ENCODE measurements around the gene DUSP15.

- TF ChIP-seq POLR2A (IDR thresholded peaks at IDR 0.05) = no peak
- TF ChIP-seq CTCF (IDR thresholded peaks at IDR 0.05) = no peak
These were observed 36.7 kb upstream of the DUSP15 start for GRCh38 chr20:31907046-31907445.

All from adrenal gland (tissue), 5 donors.